ENCODE results near the gene EPAS1. TPM values are rescaled to one million over a fixed set of nuclear protein-coding genes. Genes with fewer than 3 reads are reported as not detected.

The EPAS1 gene
- total RNA-seq, 6 donors from 2014 or later, result 440 to 1,878 (median 1,131) TPM

GRCh38 chr2:46379213-46380037 lies 82.2 kb downstream of the EPAS1 start:
- DNase-seq, result no peak
- H3K36me3 ChIP-seq, result peaks cover 83 to 100% (median 91%) of the 10 kb centered on the region in 4 donors
- ATAC-seq (ENCODE audit: low FRiP score in 2 of 2), result no peak

DNA sequence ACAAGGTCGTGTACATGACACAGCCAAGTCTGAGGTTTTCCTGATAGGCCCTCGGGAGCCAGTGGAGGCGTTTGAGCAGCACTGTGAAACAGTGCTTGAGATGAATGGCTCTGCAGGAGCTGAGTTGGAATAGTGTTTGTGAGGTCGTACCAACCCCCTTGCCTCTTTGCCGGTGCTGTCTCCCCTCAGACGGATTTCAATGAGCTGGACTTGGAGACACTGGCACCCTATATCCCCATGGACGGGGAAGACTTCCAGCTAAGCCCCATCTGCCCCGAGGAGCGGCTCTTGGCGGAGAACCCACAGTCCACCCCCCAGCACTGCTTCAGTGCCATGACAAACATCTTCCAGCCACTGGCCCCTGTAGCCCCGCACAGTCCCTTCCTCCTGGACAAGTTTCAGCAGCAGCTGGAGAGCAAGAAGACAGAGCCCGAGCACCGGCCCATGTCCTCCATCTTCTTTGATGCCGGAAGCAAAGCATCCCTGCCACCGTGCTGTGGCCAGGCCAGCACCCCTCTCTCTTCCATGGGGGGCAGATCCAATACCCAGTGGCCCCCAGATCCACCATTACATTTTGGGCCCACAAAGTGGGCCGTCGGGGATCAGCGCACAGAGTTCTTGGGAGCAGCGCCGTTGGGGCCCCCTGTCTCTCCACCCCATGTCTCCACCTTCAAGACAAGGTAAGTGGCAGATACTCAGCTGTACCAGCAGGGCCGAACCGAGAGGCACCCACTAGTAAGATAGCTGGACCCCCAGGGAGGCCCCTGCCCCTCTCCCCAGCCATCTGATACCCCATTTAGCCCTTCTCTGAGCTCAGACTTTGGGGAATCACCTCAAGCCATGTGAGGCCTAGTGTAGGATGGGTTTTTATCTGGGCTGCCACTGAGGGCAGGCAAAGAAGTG lies 83.1 kb downstream of the EPAS1 start:
- no peaks in the 10 kb centered on the region for H3K9me3 ChIP-seq
- H3K4me1 ChIP-seq, result peaks cover 9 to 28% (median 13%) of the 10 kb centered on the region in 4 donors
- ATAC-seq (ENCODE audit: low FRiP score in 2 of 2) (no peak), DNase-seq (no peak)
- H3K36me3 ChIP-seq, result peaks cover 85 to 100% (median 94%) of the 10 kb centered on the region in 4 donors
- no peak overlapping the region for H3K4me3 ChIP-seq
- H3K27ac ChIP-seq, result peak overlapping the region in 3 of 4 donors; percentile 51 to 69 (median 69)
- no peaks in the 10 kb centered on the region for H3K27me3 ChIP-seq
- 80 to 89% methylated on average over 20 to 22 of the region's 22 CpGs for WGBS, 2 donors
- TF ChIP-seq EP300 (IDR thresholded peaks at IDR 0.05), result no peak
- TF ChIP-seq, protein P1, sequence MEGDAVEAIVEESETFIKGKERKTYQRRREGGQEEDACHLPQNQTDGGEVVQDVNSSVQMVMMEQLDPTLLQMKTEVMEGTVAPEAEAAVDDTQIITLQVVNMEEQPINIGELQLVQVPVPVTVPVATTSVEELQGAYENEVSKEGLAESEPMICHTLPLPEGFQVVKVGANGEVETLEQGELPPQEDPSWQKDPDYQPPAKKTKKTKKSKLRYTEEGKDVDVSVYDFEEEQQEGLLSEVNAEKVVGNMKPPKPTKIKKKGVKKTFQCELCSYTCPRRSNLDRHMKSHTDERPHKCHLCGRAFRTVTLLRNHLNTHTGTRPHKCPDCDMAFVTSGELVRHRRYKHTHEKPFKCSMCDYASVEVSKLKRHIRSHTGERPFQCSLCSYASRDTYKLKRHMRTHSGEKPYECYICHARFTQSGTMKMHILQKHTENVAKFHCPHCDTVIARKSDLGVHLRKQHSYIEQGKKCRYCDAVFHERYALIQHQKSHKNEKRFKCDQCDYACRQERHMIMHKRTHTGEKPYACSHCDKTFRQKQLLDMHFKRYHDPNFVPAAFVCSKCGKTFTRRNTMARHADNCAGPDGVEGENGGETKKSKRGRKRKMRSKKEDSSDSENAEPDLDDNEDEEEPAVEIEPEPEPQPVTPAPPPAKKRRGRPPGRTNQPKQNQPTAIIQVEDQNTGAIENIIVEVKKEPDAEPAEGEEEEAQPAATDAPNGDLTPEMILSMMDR (IDR thresholded peaks at IDR 0.05), result no peak
- no peak for TF ChIP-seq POLR2A (IDR thresholded peaks at IDR 0.05)
- no peak for TF ChIP-seq POLR2AphosphoS5 (IDR thresholded peaks at IDR 0.05)

More at GRCh38 chr2:46379213-46380037, 82.2 kb downstream of the EPAS1 start:
- WGBS, 2 donors, result 66 to 73% methylated on average over 9 of the region's 9 CpGs
- no peaks in the 10 kb centered on the region for H3K9me3 ChIP-seq
- peaks cover 9 to 21% (median 13%) of the 10 kb centered on the region in 4 donors for H3K4me1 ChIP-seq
- no peaks in the 10 kb centered on the region for H3K27me3 ChIP-seq
- no peak overlapping the region for H3K4me3 ChIP-seq
- H3K27ac ChIP-seq, result peak overlapping the region in 3 of 4 donors; percentile 51 to 69 (median 69)
- TF ChIP-seq, protein P1 (IDR thresholded peaks at IDR 0.05), result no peak
- TF ChIP-seq POLR2AphosphoS5 (IDR thresholded peaks at IDR 0.05) (no peak), POLR2A (IDR thresholded peaks at IDR 0.05) (no peak), EP300 (IDR thresholded peaks at IDR 0.05) (no peak)

GRCh38 chr2:46381263-46381849 lies 84.1 kb downstream of the EPAS1 start:
- H3K27me3 ChIP-seq, result no peaks in the 10 kb centered on the region
- DNase-seq, result no peak
- ATAC-seq (ENCODE audit: low FRiP score in 2 of 2), result no peak
- H3K4me1 ChIP-seq, result peaks cover 15 to 37% (median 20%) of the 10 kb centered on the region in 4 donors
- peak overlapping the region in 3 of 4 donors; percentile 43 to 69 (median 69) for H3K27ac ChIP-seq
- peaks cover 81 to 100% (median 93%) of the 10 kb centered on the region in 4 donors for H3K36me3 ChIP-seq
- H3K4me3 ChIP-seq, result no peak overlapping the region
- H3K9me3 ChIP-seq, result no peaks in the 10 kb centered on the region
- TF ChIP-seq, protein P1 (IDR thresholded peaks at IDR 0.05), result no peak
- no peak for TF ChIP-seq POLR2A (IDR thresholded peaks at IDR 0.05)
- no peak for TF ChIP-seq POLR2AphosphoS5 (IDR thresholded peaks at IDR 0.05)
- TF ChIP-seq EP300 (IDR thresholded peaks at IDR 0.05), result no peak
- 85% methylated on average over 8 of the region's 8 CpGs; no CpG with 5 or more reads in 1 of the 2 donors for WGBS, 2 donors

DNA sequence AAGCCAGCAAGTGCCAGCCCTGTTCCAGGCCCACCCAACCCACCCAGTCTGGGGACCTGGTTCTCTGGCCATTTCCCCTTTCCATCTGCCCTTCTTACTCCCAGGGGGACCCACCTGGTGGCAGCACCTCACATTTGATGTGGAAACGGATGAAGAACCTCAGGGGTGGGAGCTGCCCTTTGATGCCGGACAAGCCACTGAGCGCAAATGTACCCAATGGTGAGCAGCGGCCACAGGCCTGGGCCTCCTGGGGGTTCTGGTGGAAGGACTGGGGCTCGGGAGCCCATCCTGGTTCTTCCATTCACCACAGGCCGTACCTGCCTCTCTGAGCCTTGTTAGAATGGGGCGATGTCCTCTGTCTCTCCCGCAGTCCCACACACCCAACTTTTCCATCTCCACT lies 84.7 kb downstream of the EPAS1 start:
- no peaks in the 10 kb centered on the region for H3K9me3 ChIP-seq
- H3K27ac ChIP-seq, result peak overlapping the region in 3 of 4 donors; percentile 43 to 69 (median 69)
- no peak overlapping the region for H3K4me3 ChIP-seq
- 91 to 96% methylated on average over 8 of the region's 8 CpGs for WGBS, 2 donors
- DNase-seq (no peak), ATAC-seq (ENCODE audit: low FRiP score in 2 of 2) (no peak)
- H3K27me3 ChIP-seq, result no peaks in the 10 kb centered on the region
- TF ChIP-seq EP300 (IDR thresholded peaks at IDR 0.05), result no peak
- TF ChIP-seq, protein P1 (IDR thresholded peaks at IDR 0.05), result no peak
- TF ChIP-seq POLR2A (IDR thresholded peaks at IDR 0.05), result no peak
- no peak for TF ChIP-seq POLR2AphosphoS5 (IDR thresholded peaks at IDR 0.05)
- H3K36me3 ChIP-seq, result peaks cover 76 to 100% (median 88%) of the 10 kb centered on the region in 4 donors
- peaks cover 15 to 37% (median 18%) of the 10 kb centered on the region in 4 donors for H3K4me1 ChIP-seq
